Measurements from ENCODE around the gene SFTPB.

Gene SFTPB

GRCh38 chr2:85649201-85650190 lies 18.5 kb downstream of the SFTPB start:
- no peak for TF ChIP-seq CTCF (IDR thresholded peaks at IDR 0.05; ENCODE audit: extremely low read depth, missing control alignments)
- no peak for DNase-seq (ENCODE audit: low spot score)

GRCh38 chr2:85648619-85649018 lies 19.4 kb downstream of the SFTPB start:
- TF ChIP-seq CTCF (IDR thresholded peaks at IDR 0.05; ENCODE audit: extremely low read depth, missing control alignments) = no peak
- DNase-seq (ENCODE audit: low spot score) = no peak

GRCh38 chr2:85647823-85648526 lies 20.0 kb downstream of the SFTPB start:
- DNase-seq (ENCODE audit: low spot score) = peak; percentile 54
- no peak for TF ChIP-seq CTCF (IDR thresholded peaks at IDR 0.05; ENCODE audit: extremely low read depth, missing control alignments)

- TF ChIP-seq CTCF (IDR thresholded peaks at IDR 0.05; ENCODE audit: extremely low read depth, missing control alignments) = no peak
- no peak for DNase-seq (ENCODE audit: low spot score)
Observed at GRCh38 chr2:85646166-85646565, 21.8 kb downstream of the SFTPB start.

- no peak for DNase-seq (ENCODE audit: low spot score)
- TF ChIP-seq CTCF (IDR thresholded peaks at IDR 0.05; ENCODE audit: extremely low read depth, missing control alignments) = no peak
Observed at GRCh38 chr2:85644909-85645308, 23.1 kb downstream of the SFTPB start.

- no peak for TF ChIP-seq CTCF (IDR thresholded peaks at IDR 0.05; ENCODE audit: extremely low read depth, missing control alignments)
- no peak for DNase-seq (ENCODE audit: low spot score)
Observed at GRCh38 chr2:85642725-85643124, 25.3 kb downstream of the SFTPB start.

- no peak for TF ChIP-seq CTCF (IDR thresholded peaks at IDR 0.05; ENCODE audit: extremely low read depth, missing control alignments)
- no peak for DNase-seq (ENCODE audit: low spot score)
Observed at GRCh38 chr2:85635636-85636035, 32.4 kb downstream of the SFTPB start.

All from GM20000 (cell line).